Transverse colon (tissue), 4 donors: Measurements from ENCODE around the gene RPA3. TPM values are rescaled to one million over a fixed set of nuclear protein-coding genes. Genes with fewer than 3 reads are reported as not detected.

ENCODE experiments used
- DNase-seq: peaks from one replicate; pipeline ENCODE4 v3.0.0-alpha.2; 2019
- H3K27ac ChIP-seq, 4 donors: fragments of 200-600 bp; sonication (generic); 2 replicates each; pipeline ENCODE4 v1.5.1; 2016 to 2018; ENCODE audit warnings: inconsistent platforms in 4 of 4
- H3K27me3 ChIP-seq: fragments of 200-600 bp; sonication (generic); 2 replicates; pipeline ENCODE4 v1.5.1; 2017; ENCODE audit warnings: inconsistent platforms
- H3K36me3 ChIP-seq, 4 donors: fragments of 200-600 bp; sonication (generic); 2 replicates each; pipeline ENCODE4 v1.5.1; 2017 to 2019; ENCODE audit warnings: inconsistent platforms in 4 of 4
- H3K4me1 ChIP-seq, 4 donors: fragments of 200-600 bp; sonication (generic); 2 replicates each; pipeline ENCODE4 v1.5.1; 2017 to 2020; ENCODE audit warnings: inconsistent platforms in 4 of 4
- H3K4me3 ChIP-seq, 4 donors: fragments of 200-600 bp; sonication (generic); 1 replicate in 1 of 4; 2 replicates in 3 of 4; pipeline versions ENCODE4 v1.5.1 to v1.6.1; 2017 to 2019; ENCODE audit warnings: inconsistent platforms in 4 of 4
- H3K9me3 ChIP-seq, 2 donors: fragments of 200-600 bp; sonication (generic); 2 replicates each; pipeline ENCODE4 v1.5.1; 2017 to 2019; ENCODE audit warnings: inconsistent platforms in 2 of 2
- EP300 ChIP-seq: sonication (generic); formaldehyde crosslinking; IDR thresholded peaks from one replicate; pipeline ENCODE4 v1.6.1; 2017; ENCODE audit warnings: antibody characterized with exemption, low read depth
- POLR2A ChIP-seq: fragments of 450-650 bp; IDR thresholded peaks from one replicate; pipeline ENCODE4 v1.6.1; 2016; ENCODE audit warnings: antibody characterized with exemption, mild to moderate bottlenecking, moderate library complexity
- POLR2AphosphoS5 ChIP-seq, 3 donors: sonication (generic); formaldehyde crosslinking; IDR thresholded peaks; one replicate each; pipeline ENCODE4 v1.6.1; 2016; ENCODE audit warnings: antibody characterized with exemption in 3 of 3
- WGBS, 2 donors: methylation state at CpG; one replicate each; pipeline ENCODE4 v1.1.5; 2018; ENCODE audit warnings: low coverage in 1 of 2; 5-methylcytosine and 5-hydroxymethylcytosine counted together
- in situ Hi-C, 4 donors: fragments of 200-750 bp; cut with MboI; loops; one replicate each; pipeline versions ENCODE4 v1.15.0 to v1.15.1; 2017; ENCODE audit warnings: low sequenced_read_pairs in 3 of 4, low pct_ligation_motif_present in 1 of 4, low pct_unique_long_range_greater_than_20kb in 1 of 4
- intact Hi-C: fragments of 100-400 bp; cut with DNase I; formaldehyde crosslinking; loops from one replicate; pipeline ENCODE4 v1.15.1; 2023; ENCODE audit warnings: low total_unique reads
- total RNA-seq, 4 donors: library from RNA; depleted of rRNA; stranded (reverse); fragments of >200 nt; gene quantifications; one replicate each; pipeline ENCODE4 v1.1.0, GENCODE V29; 2016
- TF ChIP-seq, protein P1 (sequence below), 5 experiments: fragments of 200-600 bp in 3 of 5; fragments of 450-650 bp in 2 of 5; sonication (generic) in 3 of 5; IDR thresholded peaks; 1 replicate in 2 of 5; 2 replicates in 3 of 5; pipeline ENCODE4 v1.5.1; 2016 to 2017; ENCODE audit warnings: antibody characterized with exemption in 5 of 5, inconsistent platforms in 3 of 5, mild to moderate bottlenecking in 2 of 5, moderate library complexity in 1 of 5

The RPA3 gene
- total RNA-seq, 4 donors from 2014 or later: 1.4 to 24.6 (median 7.6) TPM

DNA sequence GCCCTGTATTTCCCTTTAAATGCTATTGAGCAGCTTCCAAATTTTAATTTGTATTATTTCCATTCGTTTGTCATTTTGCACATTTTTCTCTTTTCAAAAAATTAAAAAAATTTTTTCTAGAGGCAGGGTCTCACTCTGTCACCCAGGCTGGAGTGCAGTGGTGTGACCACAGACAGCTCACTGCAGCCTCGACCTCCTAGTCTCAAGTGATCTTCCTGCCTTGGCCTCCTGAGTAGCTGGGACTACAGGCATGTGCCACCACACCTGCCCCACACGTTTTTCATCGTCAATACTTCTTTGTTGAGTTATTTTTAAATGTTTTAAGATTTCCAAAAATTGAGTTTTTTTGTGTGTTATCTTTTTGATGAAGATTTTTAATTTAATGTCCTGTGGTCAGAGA is 4.7 kb downstream of the RPA3 start:
- H3K9me3 ChIP-seq: no peaks in the 10 kb centered on the region
- in situ Hi-C loops (no loop called here), intact Hi-C loops (no loop called here)
- peaks cover 0 to 2% (median 0%) of the 10 kb centered on the region in 4 donors for H3K4me1 ChIP-seq
- H3K36me3 ChIP-seq: no peaks in the 10 kb centered on the region
- no peak overlapping the region for H3K4me3 ChIP-seq
- H3K27ac ChIP-seq: no peak overlapping the region
- 76 to 84% methylated on average over 4 of the region's 4 CpGs for WGBS, 2 donors
- no peak for DNase-seq
- TF ChIP-seq POLR2A (no peak), EP300 (no peak), POLR2AphosphoS5 (IDR thresholded peaks at IDR 0.05) (no peak)
- TF ChIP-seq, protein P1, sequence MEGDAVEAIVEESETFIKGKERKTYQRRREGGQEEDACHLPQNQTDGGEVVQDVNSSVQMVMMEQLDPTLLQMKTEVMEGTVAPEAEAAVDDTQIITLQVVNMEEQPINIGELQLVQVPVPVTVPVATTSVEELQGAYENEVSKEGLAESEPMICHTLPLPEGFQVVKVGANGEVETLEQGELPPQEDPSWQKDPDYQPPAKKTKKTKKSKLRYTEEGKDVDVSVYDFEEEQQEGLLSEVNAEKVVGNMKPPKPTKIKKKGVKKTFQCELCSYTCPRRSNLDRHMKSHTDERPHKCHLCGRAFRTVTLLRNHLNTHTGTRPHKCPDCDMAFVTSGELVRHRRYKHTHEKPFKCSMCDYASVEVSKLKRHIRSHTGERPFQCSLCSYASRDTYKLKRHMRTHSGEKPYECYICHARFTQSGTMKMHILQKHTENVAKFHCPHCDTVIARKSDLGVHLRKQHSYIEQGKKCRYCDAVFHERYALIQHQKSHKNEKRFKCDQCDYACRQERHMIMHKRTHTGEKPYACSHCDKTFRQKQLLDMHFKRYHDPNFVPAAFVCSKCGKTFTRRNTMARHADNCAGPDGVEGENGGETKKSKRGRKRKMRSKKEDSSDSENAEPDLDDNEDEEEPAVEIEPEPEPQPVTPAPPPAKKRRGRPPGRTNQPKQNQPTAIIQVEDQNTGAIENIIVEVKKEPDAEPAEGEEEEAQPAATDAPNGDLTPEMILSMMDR (IDR thresholded peaks at IDR 0.05): no peak
- H3K27me3 ChIP-seq: no peaks in the 10 kb centered on the region

DNA sequence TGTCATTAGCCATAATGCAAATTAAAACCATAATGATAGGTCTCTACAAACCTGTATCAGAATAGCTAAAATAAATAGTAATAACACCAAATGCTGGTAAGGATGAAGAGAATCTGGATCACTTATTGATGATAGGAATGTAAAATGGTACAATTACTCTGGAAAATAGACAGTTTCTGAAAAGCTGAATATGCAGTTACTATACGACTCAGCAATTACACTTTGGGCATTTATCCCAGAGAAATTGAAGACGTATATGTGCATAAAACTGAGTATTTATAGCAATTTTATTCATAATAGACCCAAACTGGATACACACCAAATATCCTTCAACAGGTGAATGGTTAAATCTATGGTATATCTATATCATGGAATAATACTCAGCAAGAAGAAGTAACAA is 7.9 kb downstream of the RPA3 start:
- no peak overlapping the region for H3K4me3 ChIP-seq
- DNase-seq: no peak
- H3K9me3 ChIP-seq: no peaks in the 10 kb centered on the region
- H3K27ac ChIP-seq: no peak overlapping the region
- WGBS, 2 donors: 75 to 80% methylated on average over 2 of the region's 2 CpGs
- H3K27me3 ChIP-seq: no peaks in the 10 kb centered on the region
- H3K4me1 ChIP-seq: peaks cover 0 to 12% (median 4%) of the 10 kb centered on the region in 4 donors
- TF ChIP-seq POLR2A (no peak), POLR2AphosphoS5 (IDR thresholded peaks at IDR 0.05) (no peak), EP300 (no peak)
- TF ChIP-seq, protein P1 (IDR thresholded peaks at IDR 0.05): no peak
- in situ Hi-C loops (no loop called here), intact Hi-C loops (no loop called here)
- no peaks in the 10 kb centered on the region for H3K36me3 ChIP-seq

DNA sequence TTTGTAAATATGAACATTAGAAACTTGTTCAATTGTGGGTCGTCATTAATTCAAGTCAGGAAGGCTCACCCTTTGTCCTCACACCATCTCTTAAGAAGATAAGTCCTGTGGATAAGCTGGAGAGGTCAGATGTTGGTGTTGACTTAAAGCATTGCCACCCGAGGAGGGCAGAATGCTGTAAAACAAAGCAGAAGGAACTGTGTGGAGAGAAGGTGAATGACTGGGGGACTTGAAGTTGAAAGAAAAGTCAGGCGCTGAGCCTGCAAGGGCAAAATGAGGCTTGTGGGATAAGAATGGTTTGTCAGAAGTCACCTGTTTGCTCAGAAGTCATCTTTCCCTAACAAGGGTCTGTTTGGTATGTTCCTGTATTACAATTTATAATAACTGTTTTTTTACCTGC is 9.1 kb downstream of the RPA3 start:
- H3K9me3 ChIP-seq: no peaks in the 10 kb centered on the region
- in situ Hi-C loops (no loop called here), intact Hi-C loops (no loop called here)
- TF ChIP-seq POLR2A: no peak
- TF ChIP-seq, protein P1 (IDR thresholded peaks at IDR 0.05): no peak
- TF ChIP-seq POLR2AphosphoS5 (IDR thresholded peaks at IDR 0.05): no peak
- no peak for TF ChIP-seq EP300
- no peaks in the 10 kb centered on the region for H3K27me3 ChIP-seq
- no peak for DNase-seq
- no peak overlapping the region for H3K4me3 ChIP-seq
- 58 to 78% methylated on average over 3 of the region's 3 CpGs for WGBS, 2 donors
- H3K36me3 ChIP-seq: no peaks in the 10 kb centered on the region
- H3K4me1 ChIP-seq: peaks cover 0 to 12% (median 4%) of the 10 kb centered on the region in 4 donors
- H3K27ac ChIP-seq: no peak overlapping the region

DNA sequence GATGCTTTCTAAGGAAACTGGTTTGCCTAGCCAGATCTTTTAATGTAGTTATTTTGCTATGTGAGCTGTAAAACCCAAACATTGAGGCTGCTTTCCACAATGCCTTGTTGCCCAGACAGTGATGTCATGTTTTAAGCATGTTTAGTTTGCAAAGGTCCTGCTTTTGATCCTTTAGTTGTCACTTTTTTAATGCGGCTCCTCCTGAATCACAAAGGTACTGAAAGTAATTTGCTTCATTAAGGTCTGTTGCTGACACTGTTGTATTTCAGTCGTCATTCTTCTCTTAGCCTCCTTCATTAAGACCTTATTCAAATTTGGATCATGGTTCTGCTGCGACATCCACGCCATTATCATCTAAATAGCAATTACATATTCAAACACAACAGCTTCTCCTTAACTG is 10.6 kb downstream of the RPA3 start:
- WGBS, 2 donors: 73 to 80% methylated on average over 4 of the region's 4 CpGs
- H3K4me1 ChIP-seq: peaks cover 0 to 18% (median 4%) of the 10 kb centered on the region in 4 donors
- H3K4me3 ChIP-seq: no peak overlapping the region
- no peaks in the 10 kb centered on the region for H3K36me3 ChIP-seq
- H3K27ac ChIP-seq: no peak overlapping the region
- TF ChIP-seq, protein P1 (IDR thresholded peaks at IDR 0.05): no peak
- no peak for TF ChIP-seq POLR2AphosphoS5 (IDR thresholded peaks at IDR 0.05)
- no peak for TF ChIP-seq POLR2A
- no peak for TF ChIP-seq EP300
- in situ Hi-C loops (no loop called here), intact Hi-C loops (no loop called here)
- no peaks in the 10 kb centered on the region for H3K9me3 ChIP-seq
- no peaks in the 10 kb centered on the region for H3K27me3 ChIP-seq
- no peak for DNase-seq
